B cell (primary cell): Measurements from ENCODE around the gene ITCH. TPM values are rescaled to one million over a fixed set of nuclear protein-coding genes. Genes with fewer than 3 reads are reported as not detected.
"Not testable (repeated sequence)": the region's sequence is repeated elsewhere in the genome, so short reads cannot be mapped to it uniquely, and the experiment has no call there.

Experiments
- ATAC-seq: fragments of 200-7000 bp; cut with Tn5 transposase; one replicate; pipeline ENCODE4 v1.10.0; 2021; ENCODE audit warnings: low read depth, mild to moderate bottlenecking, moderate number of reproducible peaks, moderate library complexity
- CTCF ChIA-PET: fragments of 350-600 bp; sonication (Branson Sonifier 250); formaldehyde crosslinking; loops from one replicate; lab custom pipeline; 2021; ENCODE audit warnings: antibody characterized with exemption, inconsistent platforms; lab: Charles Lee
- POLR2A ChIA-PET: fragments of 350-600 bp; sonication (Branson Sonifier 250); formaldehyde crosslinking; loops from one replicate; lab custom pipeline; 2021; ENCODE audit warnings: antibody characterized with exemption; lab: Charles Lee
- DNase-seq: peaks from one replicate; pipeline ENCODE4 v3.0.0; 2013
- H2AFZ ChIP-seq: 2 replicates; pipeline ENCODE4 v1.6.1; 2012; ENCODE audit warnings: mild to moderate bottlenecking, low read depth, low read length; ENCODE audit not compliant: insufficient read depth, poor library complexity, severe bottlenecking
- H3K27ac ChIP-seq, 2 donors: 1 replicate in 1 of 2; 2 replicates in 1 of 2; pipeline ENCODE4 v1.5.1; 2012 to 2013; ENCODE audit warnings: low read length in 2 of 2, mild to moderate bottlenecking in 2 of 2, moderate library complexity in 1 of 2
- H3K27me3 ChIP-seq, 4 experiments: fragments of 200-600 bp in 1 of 4; sonication (generic) in 1 of 4; replicated peaks in 1 of 4; 1 replicate in 2 of 4; 2 replicates in 2 of 4; pipeline versions ENCODE4 v1.6.1 to v1.7.0; 2013 to 2016; ENCODE audit warnings: low read length in 3 of 4, mild to moderate bottlenecking in 2 of 4, mixed read lengths in 1 of 4, moderate library complexity in 1 of 4; ENCODE audit not compliant: insufficient read depth in 4 of 4, control insufficient read depth in 3 of 4; ENCODE audit errors: control extremely low read depth in 1 of 4
- H3K36me3 ChIP-seq, 2 experiments: replicated peaks in 1 of 2; 1 replicate in 1 of 2; 2 replicates in 1 of 2; pipeline versions ENCODE4 v1.6.1 to v1.7.1; 2013; ENCODE audit warnings: low read length in 1 of 2; ENCODE audit not compliant: insufficient read depth in 2 of 2, control insufficient read depth in 1 of 2; ENCODE audit errors: control extremely low read depth in 1 of 2, extremely low read depth in 1 of 2
- H3K4me1 ChIP-seq, 2 donors: fragments of 200-600 bp in 1 of 2; sonication (generic) in 1 of 2; 1 replicate in 1 of 2; 2 replicates in 1 of 2; pipeline versions ENCODE4 v1.5.1 to v1.6.1; 2013 to 2017; ENCODE audit warnings: low read length in 2 of 2; ENCODE audit not compliant: control insufficient read depth in 2 of 2, insufficient read depth in 2 of 2
- H3K4me2 ChIP-seq: replicated peaks from 2 replicates; pipeline ENCODE3; 2012; ENCODE audit warnings: mild to moderate bottlenecking, low read depth, low read length; ENCODE audit not compliant: poor library complexity, severe bottlenecking
- H3K4me3 ChIP-seq, 5 experiments: fragments of 200-600 bp in 1 of 5; sonication (generic) in 1 of 5; 1 replicate in 3 of 5; 2 replicates in 2 of 5; pipeline versions ENCODE4 v1.5.1 to v1.7.0; 2011 to 2016; ENCODE audit warnings: low read length in 4 of 5, mild to moderate bottlenecking in 4 of 5, low read depth in 2 of 5, control low read depth in 1 of 5, moderate library complexity in 1 of 5; ENCODE audit not compliant: insufficient read depth in 1 of 5; ENCODE audit errors: control extremely low read depth in 1 of 5, extremely low read depth in 1 of 5
- H3K79me2 ChIP-seq: fragments of 200-600 bp; sonication (generic); one replicate; pipeline ENCODE4 v1.6.0; 2016; ENCODE audit warnings: low read length; ENCODE audit not compliant: control insufficient read depth, insufficient read depth
- H3K9ac ChIP-seq: fragments of 200-600 bp; sonication (generic); 2 replicates; pipeline ENCODE4 v1.6.1; 2017; ENCODE audit warnings: mild to moderate bottlenecking, low read length, moderate library complexity
- H3K9me3 ChIP-seq, 3 donors: one replicate each; pipeline versions ENCODE4 v1.6.1 to v1.7.1; 2013; ENCODE audit warnings: low read length in 2 of 3; ENCODE audit not compliant: control insufficient read depth in 2 of 3, insufficient read depth in 1 of 3; ENCODE audit errors: control extremely low read depth in 1 of 3
- H4K20me1 ChIP-seq: 2 replicates; pipeline ENCODE4 v1.6.0; 2012; ENCODE audit warnings: mild to moderate bottlenecking, low read length; ENCODE audit not compliant: insufficient read depth, control insufficient read depth, poor library complexity, severe bottlenecking
- H3K27ac Mint-ChIP-seq: one replicate; pipeline ENCODE4 v1.8.0; 2021; ENCODE audit warnings: mixed read lengths
- H3K27me3 Mint-ChIP-seq: one replicate; pipeline ENCODE4 v1.8.0; 2021; ENCODE audit warnings: mixed read lengths
- H3K4me1 Mint-ChIP-seq: one replicate; pipeline ENCODE4 v1.8.0; 2021; ENCODE audit warnings: mixed read lengths
- H3K4me3 Mint-ChIP-seq: one replicate; pipeline ENCODE4 v1.8.0; 2021; ENCODE audit warnings: mixed read lengths
- H3K9me3 Mint-ChIP-seq: one replicate; pipeline ENCODE4 v1.8.0; 2022; ENCODE audit warnings: mixed read lengths; ENCODE audit not compliant: insufficient read depth
- EZH2 ChIP-seq: IDR thresholded peaks from 2 replicates; pipeline ENCODE4 v1.6.1; 2012; ENCODE audit warnings: borderline replicate concordance, low read depth, mild to moderate bottlenecking, moderate library complexity, low read length; ENCODE audit not compliant: insufficient read depth, poor library complexity, severe bottlenecking
- WGBS: methylation state at CpG from one replicate; pipeline ENCODE4 v1.1.5; 2013; ENCODE audit warnings: missing lambda C conversion rate; ENCODE audit not compliant: insufficient coverage; 5-methylcytosine and 5-hydroxymethylcytosine counted together
- intact Hi-C: fragments of 100-400 bp; cut with micrococcal nuclease; formaldehyde crosslinking; loops from one replicate; pipeline ENCODE4 v1.10.0; 2022
- polyA plus RNA-seq: library from polyadenylated mRNA; depleted of rRNA; stranded (reverse); fragments of >200 nt; gene quantifications from 2 replicates; pipeline ENCODE4 v1.2.3, GENCODE V29; 2012
- total RNA-seq, 2 donors: library from RNA; stranded (reverse); fragments of 120-200 nt in 1 of 2; gene quantifications; 1 replicate in 1 of 2; 2 replicates in 1 of 2; pipeline versions ENCODE4 v1.2.3 to v1.2.4, GENCODE V29; 2013 to 2022
- TF ChIP-seq, protein P1 (sequence below): fragments of 200-600 bp; IDR thresholded peaks from one replicate; pipeline ENCODE4 v1.8.0; 2022; ENCODE audit warnings: antibody characterized with exemption, mild to moderate bottlenecking

Gene ITCH
- total and polyA plus RNA-seq, 2 donors (not counting 1 experiment from before 2014, with no cell fraction given) = 10.0 to 110 TPM

DNA sequence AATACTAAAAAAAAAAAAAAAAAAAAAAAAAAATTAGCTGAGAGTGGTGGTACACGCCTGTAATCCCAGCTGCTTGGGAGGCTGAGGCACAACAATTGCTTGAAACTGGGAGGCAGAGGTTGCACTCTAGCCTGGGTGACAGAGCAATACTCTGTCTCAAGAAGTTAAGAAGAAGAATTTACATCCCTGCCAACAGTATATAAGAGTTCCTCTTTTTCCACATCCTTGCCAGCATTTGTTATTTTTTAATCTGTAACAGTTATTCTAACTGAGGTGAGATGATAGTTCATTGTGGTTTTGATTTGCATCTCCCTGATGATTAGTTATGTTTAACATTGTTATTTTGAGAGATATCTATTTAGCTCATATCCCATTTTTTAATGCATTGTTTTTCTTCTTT is 132.8 kb downstream of the ITCH start:
- peak overlapping the region; percentile 16 for H3K27ac Mint-ChIP-seq
- H3K27me3 Mint-ChIP-seq = no peaks in the 10 kb centered on the region
- ATAC-seq (peak; percentile 31), DNase-seq (no peak)
- H3K27me3 ChIP-seq = no peaks in the 10 kb centered on the region
- POLR2A ChIA-PET = no interaction called here
- no peaks in the 10 kb centered on the region for H4K20me1 ChIP-seq
- peaks cover 3 to 8% (median 7%) of the 10 kb centered on the region in 3 donors for H3K9me3 ChIP-seq
- peaks cover 8 to 58% of the 10 kb centered on the region in 2 experiments for H3K36me3 ChIP-seq
- H3K4me3 Mint-ChIP-seq = no peak overlapping the region
- no peak overlapping the region for H2AFZ ChIP-seq
- no peak overlapping the region for H3K4me3 ChIP-seq
- H3K4me1 ChIP-seq = peaks cover 3 to 6% of the 10 kb centered on the region in 2 donors
- CTCF ChIA-PET = interaction anchor here (0.6 to 1.0 kb wide), 3 partner anchors 69 to 183 kb away, joined by 3 to 5 read pairs (median 4); no protein-coding TSS in a partner anchor
- peak overlapping the region in 1 of 2 donors; percentile 23 for H3K27ac ChIP-seq
- H3K9me3 Mint-ChIP-seq = peaks cover 9% of the 10 kb centered on the region
- peaks cover 7% of the 10 kb centered on the region for H3K79me2 ChIP-seq
- H3K9ac ChIP-seq = no peak overlapping the region
- H3K4me2 ChIP-seq = no peak overlapping the region
- TF ChIP-seq EZH2 = no peak
- TF ChIP-seq, protein P1, sequence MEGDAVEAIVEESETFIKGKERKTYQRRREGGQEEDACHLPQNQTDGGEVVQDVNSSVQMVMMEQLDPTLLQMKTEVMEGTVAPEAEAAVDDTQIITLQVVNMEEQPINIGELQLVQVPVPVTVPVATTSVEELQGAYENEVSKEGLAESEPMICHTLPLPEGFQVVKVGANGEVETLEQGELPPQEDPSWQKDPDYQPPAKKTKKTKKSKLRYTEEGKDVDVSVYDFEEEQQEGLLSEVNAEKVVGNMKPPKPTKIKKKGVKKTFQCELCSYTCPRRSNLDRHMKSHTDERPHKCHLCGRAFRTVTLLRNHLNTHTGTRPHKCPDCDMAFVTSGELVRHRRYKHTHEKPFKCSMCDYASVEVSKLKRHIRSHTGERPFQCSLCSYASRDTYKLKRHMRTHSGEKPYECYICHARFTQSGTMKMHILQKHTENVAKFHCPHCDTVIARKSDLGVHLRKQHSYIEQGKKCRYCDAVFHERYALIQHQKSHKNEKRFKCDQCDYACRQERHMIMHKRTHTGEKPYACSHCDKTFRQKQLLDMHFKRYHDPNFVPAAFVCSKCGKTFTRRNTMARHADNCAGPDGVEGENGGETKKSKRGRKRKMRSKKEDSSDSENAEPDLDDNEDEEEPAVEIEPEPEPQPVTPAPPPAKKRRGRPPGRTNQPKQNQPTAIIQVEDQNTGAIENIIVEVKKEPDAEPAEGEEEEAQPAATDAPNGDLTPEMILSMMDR = no peak
- peaks cover 13% of the 10 kb centered on the region for H3K4me1 Mint-ChIP-seq
- intact Hi-C loops = no loop called here
- WGBS = no CpG with 5 or more reads among the region's 1 CpG

DNA sequence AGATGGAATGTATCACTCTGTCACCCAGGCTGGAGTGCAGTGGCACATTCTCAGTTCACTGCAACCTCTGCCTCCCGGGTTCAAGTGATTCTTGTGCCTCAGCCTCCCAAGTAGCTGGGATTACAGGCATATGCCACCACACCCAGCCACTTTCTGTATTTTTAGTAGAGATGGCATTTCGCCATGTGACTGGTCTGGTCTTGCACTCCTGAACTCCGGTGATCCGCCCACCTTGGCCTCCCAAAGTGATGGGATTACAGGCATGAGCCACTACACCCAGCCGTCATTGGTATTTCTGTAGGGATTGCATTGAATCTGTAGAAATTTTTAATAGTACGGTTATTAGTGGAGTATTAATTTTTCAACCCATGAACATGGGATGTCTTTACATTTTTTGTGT is 134.5 kb downstream of the ITCH start:
- H4K20me1 ChIP-seq, H3K9me3 Mint-ChIP-seq, H3K4me3 Mint-ChIP-seq, H3K27ac ChIP-seq, H3K79me2 ChIP-seq, H3K27me3 Mint-ChIP-seq, H3K4me3 ChIP-seq, H3K27ac Mint-ChIP-seq, H3K4me1 ChIP-seq, ATAC-seq, H3K27me3 ChIP-seq, H2AFZ ChIP-seq, POLR2A ChIA-PET, H3K9ac ChIP-seq, intact Hi-C loops, DNase-seq, H3K4me2 ChIP-seq: not testable (repeated sequence)
- WGBS = 94% methylated on average over 5 of the region's 6 CpGs
- CTCF ChIA-PET = interaction anchor here (1.2 kb wide), 1 partner anchor 212 kb away, joined by 3 read pairs; no protein-coding TSS in a partner anchor
- Histone ChIP-seq H3K36me3 (peaks cover 8 to 43% of the 10 kb centered on the region in 2 experiments), H3K9me3 (peaks cover 7 to 11% (median 8%) of the 10 kb centered on the region in 3 donors)
- H3K4me1 Mint-ChIP-seq = peaks cover 13% of the 10 kb centered on the region
